Ovary (tissue), 9 donors: ENCODE data around the gene MPDU1. TPM values are rescaled to one million over a fixed set of nuclear protein-coding genes. Genes with fewer than 3 reads are reported as not detected.
A peak's percentile ranks its signal among the peaks of the same experiment; 100 is the strongest.

ENCODE experiments used
- DNase-seq, 5 donors: peaks; one replicate each; pipeline ENCODE4 v3.0.0-alpha.2; 2019 to 2020
- H3K27ac ChIP-seq, 2 donors: fragments of 200-600 bp; one replicate each; pipeline versions ENCODE4 v1.5.1 to v1.8.0; 2019 to 2022
- H3K27me3 ChIP-seq: fragments of 200-600 bp; one replicate; pipeline ENCODE4 v1.8.0; 2022
- H3K36me3 ChIP-seq: fragments of 200-600 bp; sonication (generic); one replicate; pipeline ENCODE4 v1.5.1; 2019
- H3K4me1 ChIP-seq: one replicate; pipeline ENCODE4 v1.8.1; 2013; ENCODE audit warnings: mild to moderate bottlenecking, moderate library complexity; ENCODE audit not compliant: insufficient read depth
- H3K4me3 ChIP-seq: fragments of 200-600 bp; sonication (generic); one replicate; pipeline ENCODE4 v1.5.1; 2017
- H3K9me3 ChIP-seq, 2 donors: fragments of 200-600 bp in 1 of 2; sonication (generic) in 1 of 2; one replicate each; pipeline versions ENCODE4 v1.5.1 to v1.8.1; 2013 to 2019; ENCODE audit warnings: mild to moderate bottlenecking in 1 of 2, moderate library complexity in 1 of 2
- EP300 ChIP-seq: sonication (generic); formaldehyde crosslinking; IDR thresholded peaks from one replicate; pipeline ENCODE4 v1.6.1; 2017; ENCODE audit warnings: antibody characterized with exemption
- POLR2A ChIP-seq: fragments of 450-650 bp; IDR thresholded peaks from one replicate; pipeline ENCODE4 v1.6.1; 2017; ENCODE audit warnings: antibody characterized with exemption, mild to moderate bottlenecking, moderate library complexity
- WGBS, 3 donors: extraction: QIAGEN DNeasy Blood & Tissue Kit in 1 of 3; methylation state at CpG; one replicate each; pipeline versions ENCODE4 v1.1.5 to v1.1.7; 2013 to 2017; 5-methylcytosine and 5-hydroxymethylcytosine counted together
- intact Hi-C, 4 donors: fragments of 100-400 bp; cut with DNase I; formaldehyde crosslinking; loops; one replicate each; pipeline versions ENCODE4 v1.11.0 to v1.15.1; 2022 to 2023
- polyA plus RNA-seq, 2 donors: library from polyadenylated mRNA; stranded (reverse); fragments of 200-250 nt in 1 of 2; fragments of 350-450 nt in 1 of 2; fragmentation: Illumina TruSeq in 1 of 2; extraction: RNeasy Lipid Tissue Mini Kit (QIAGEN cat#74804) in 1 of 2; gene quantifications; one replicate each; pipeline ENCODE4 v1.2.3, GENCODE V29; 2013 to 2014
- total RNA-seq, 7 donors: library from RNA; depleted of rRNA in 2 of 7; stranded (reverse); fragments of >200 nt in 2 of 7; fragmentation: NEBNext Ultra II Directional in 3 of 7; extraction: Animal tissue kit (Norgen Biotek cat#: 25700) in 3 of 7; gene quantifications; one replicate each; pipeline versions ENCODE4 v1.1.0 to v1.2.4, GENCODE V29; 2016 to 2023
- TF ChIP-seq, protein P1 (sequence below), 3 donors: fragments of 450-650 bp in 2 of 3; fragments of 200-600 bp in 1 of 3; IDR thresholded peaks; one replicate each; pipeline versions ENCODE4 v1.5.1 to v1.8.0; 2016 to 2022; ENCODE audit warnings: antibody characterized with exemption in 3 of 3, mild to moderate bottlenecking in 1 of 3
- donor health status: DM: no; HTN: no; CAD: no; lungs with moderate emphysema.
- donor health status: DM: no; HTN: no; CAD: no.
- donor health status: Bipolar disorder and iron deficiency.
- donor health status: DM: yes; HTN: yes; CAD: no.
- donor health status: DM: no; HTN: no; CAD: no.
- donor health status: DM: yes; HTN: yes; CAD: no.

MPDU1 gene
- total and polyA plus RNA-seq, 9 donors = 13.0 to 87.9 (median 21.0) TPM

- H3K27ac ChIP-seq = peak overlapping the region; percentile 92 to 99
- WGBS, 3 donors = 80 to 81% (median 81%) methylated on average over 12 of the region's 12 CpGs
Measured at GRCh38 chr17:7556627-7557026, 27.0 kb upstream of the MPDU1 start.

GRCh38 chr17:7557147-7557764, 26.4 kb upstream of the MPDU1 start:
- Histone ChIP-seq H3K36me3 (no peaks in the 10 kb centered on the region), H3K4me1 (peaks cover 23% of the 10 kb centered on the region), H3K27ac (peak overlapping the region; percentile 92 to 99), H3K9me3 (no peaks in the 10 kb centered on the region), H3K27me3 (no peaks in the 10 kb centered on the region), H3K4me3 (no peak overlapping the region)
- 30 to 36% (median 35%) methylated on average over 18 to 19 of the region's 19 CpGs for WGBS, 3 donors
- peak; percentile 60 to 75 (median 67) for DNase-seq
- TF ChIP-seq, protein P1, sequence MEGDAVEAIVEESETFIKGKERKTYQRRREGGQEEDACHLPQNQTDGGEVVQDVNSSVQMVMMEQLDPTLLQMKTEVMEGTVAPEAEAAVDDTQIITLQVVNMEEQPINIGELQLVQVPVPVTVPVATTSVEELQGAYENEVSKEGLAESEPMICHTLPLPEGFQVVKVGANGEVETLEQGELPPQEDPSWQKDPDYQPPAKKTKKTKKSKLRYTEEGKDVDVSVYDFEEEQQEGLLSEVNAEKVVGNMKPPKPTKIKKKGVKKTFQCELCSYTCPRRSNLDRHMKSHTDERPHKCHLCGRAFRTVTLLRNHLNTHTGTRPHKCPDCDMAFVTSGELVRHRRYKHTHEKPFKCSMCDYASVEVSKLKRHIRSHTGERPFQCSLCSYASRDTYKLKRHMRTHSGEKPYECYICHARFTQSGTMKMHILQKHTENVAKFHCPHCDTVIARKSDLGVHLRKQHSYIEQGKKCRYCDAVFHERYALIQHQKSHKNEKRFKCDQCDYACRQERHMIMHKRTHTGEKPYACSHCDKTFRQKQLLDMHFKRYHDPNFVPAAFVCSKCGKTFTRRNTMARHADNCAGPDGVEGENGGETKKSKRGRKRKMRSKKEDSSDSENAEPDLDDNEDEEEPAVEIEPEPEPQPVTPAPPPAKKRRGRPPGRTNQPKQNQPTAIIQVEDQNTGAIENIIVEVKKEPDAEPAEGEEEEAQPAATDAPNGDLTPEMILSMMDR (IDR thresholded peaks at IDR 0.05) = no peak
- no peak for TF ChIP-seq POLR2A
- TF ChIP-seq EP300 = no peak
- intact Hi-C loops = loop anchor here in 1 of 4 donors (5.0 to 10.0 kb wide), 2 partner anchors 45 to 202 kb away; partner anchors contain the start of genes KCTD11 and TMEM95

More at GRCh38 chr17:7556627-7557026, 27.0 kb upstream of the MPDU1 start:
- intact Hi-C loops = loop anchor here in 1 of 4 donors (5.0 to 10.0 kb wide), 2 partner anchors 44 to 202 kb away; partner anchors contain the start of genes KCTD11 and TMEM95
- H3K4me1 ChIP-seq = peaks cover 23% of the 10 kb centered on the region
- no peaks in the 10 kb centered on the region for H3K36me3 ChIP-seq
- TF ChIP-seq, protein P1 (IDR thresholded peaks at IDR 0.05) = no peak
- no peak for TF ChIP-seq EP300
- no peak for TF ChIP-seq POLR2A
- no peak for DNase-seq
- H3K9me3 ChIP-seq = no peaks in the 10 kb centered on the region
- no peak overlapping the region for H3K4me3 ChIP-seq
- no peaks in the 10 kb centered on the region for H3K27me3 ChIP-seq

GRCh38 chr17:7557775-7558543, 25.7 kb upstream of the MPDU1 start:
- peak overlapping the region; percentile 19 for H3K4me3 ChIP-seq
- H3K27ac ChIP-seq = peak overlapping the region; percentile 92 to 99
- 4 to 15% (median 7%) methylated on average over 20 to 21 of the region's 21 CpGs for WGBS, 3 donors
- peak; percentile 87 to 93 (median 91) for DNase-seq
- no peaks in the 10 kb centered on the region for H3K9me3 ChIP-seq
- TF ChIP-seq EP300 (no peak), POLR2A (peak; percentile 36)
- TF ChIP-seq, protein P1 (IDR thresholded peaks at IDR 0.05) = peak in 1 of 3 donors; percentile 29
- peaks cover 26% of the 10 kb centered on the region for H3K4me1 ChIP-seq
- H3K27me3 ChIP-seq = no peaks in the 10 kb centered on the region
- intact Hi-C loops = loop anchor here in 1 of 4 donors (5.0 to 10.0 kb wide), 2 partner anchors 46 to 203 kb away; partner anchors contain the start of genes KCTD11 and TMEM95
- no peaks in the 10 kb centered on the region for H3K36me3 ChIP-seq

GRCh38 chr17:7558544-7559319, 24.9 kb upstream of the MPDU1 start, which contains the start of gene TNFSF13:
TSS of gene TNFSF13 (plus strand) at chr17:7558750. CDS start at chr17:7559040, 290 bp downstream.
- H3K27ac ChIP-seq = peak within 1 kb of the TSS; percentile 92 to 99
- 25 to 28% (median 28%) methylated on average over 16 of the region's 16 CpGs for WGBS, 3 donors
- intact Hi-C loops = loop anchor here in 1 of 4 donors (5.0 to 10.0 kb wide), 2 partner anchors 46 to 204 kb away; partner anchors contain the start of genes KCTD11 and TMEM95
- H3K4me3 ChIP-seq = peak within 1 kb of the TSS; percentile 19
- no peaks in the 10 kb centered on the region for H3K36me3 ChIP-seq
- no peaks in the 10 kb centered on the region for H3K9me3 ChIP-seq
- DNase-seq = peak; percentile 55 to 86 (median 79)
- TF ChIP-seq, protein P1 (IDR thresholded peaks at IDR 0.05) = no peak
- no peak for TF ChIP-seq EP300
- TF ChIP-seq POLR2A = no peak
- no peaks in the 10 kb centered on the region for H3K27me3 ChIP-seq
- peaks cover 27% of the 10 kb centered on the region for H3K4me1 ChIP-seq
